B cell (primary cell): ENCODE results near the gene PTPRT. TPM values are rescaled to one million over a fixed set of nuclear protein-coding genes. Genes with fewer than 3 reads are reported as not detected.

Source experiments
- ATAC-seq: fragments of 200-7000 bp; cut with Tn5 transposase; one replicate; pipeline ENCODE4 v1.10.0; 2021; ENCODE audit warnings: low read depth, mild to moderate bottlenecking, moderate number of reproducible peaks, moderate library complexity
- CTCF ChIA-PET: fragments of 350-600 bp; sonication (Branson Sonifier 250); formaldehyde crosslinking; loops from one replicate; lab custom pipeline; 2021; ENCODE audit warnings: antibody characterized with exemption, inconsistent platforms; lab: Charles Lee
- POLR2A ChIA-PET: fragments of 350-600 bp; sonication (Branson Sonifier 250); formaldehyde crosslinking; loops from one replicate; lab custom pipeline; 2021; ENCODE audit warnings: antibody characterized with exemption; lab: Charles Lee
- DNase-seq: peaks from one replicate; pipeline ENCODE4 v3.0.0; 2013
- H2AFZ ChIP-seq: 2 replicates; pipeline ENCODE4 v1.6.1; 2012; ENCODE audit warnings: mild to moderate bottlenecking, low read depth, low read length; ENCODE audit not compliant: insufficient read depth, poor library complexity, severe bottlenecking
- H3K27ac ChIP-seq, 2 donors: 1 replicate in 1 of 2; 2 replicates in 1 of 2; pipeline ENCODE4 v1.5.1; 2012 to 2013; ENCODE audit warnings: low read length in 2 of 2, mild to moderate bottlenecking in 2 of 2, moderate library complexity in 1 of 2
- H3K27me3 ChIP-seq, 4 experiments: fragments of 200-600 bp in 1 of 4; sonication (generic) in 1 of 4; replicated peaks in 1 of 4; 1 replicate in 2 of 4; 2 replicates in 2 of 4; pipeline versions ENCODE4 v1.6.1 to v1.7.0; 2013 to 2016; ENCODE audit warnings: low read length in 3 of 4, mild to moderate bottlenecking in 2 of 4, mixed read lengths in 1 of 4, moderate library complexity in 1 of 4; ENCODE audit not compliant: insufficient read depth in 4 of 4, control insufficient read depth in 3 of 4; ENCODE audit errors: control extremely low read depth in 1 of 4
- H3K36me3 ChIP-seq, 2 experiments: replicated peaks in 1 of 2; 1 replicate in 1 of 2; 2 replicates in 1 of 2; pipeline versions ENCODE4 v1.6.1 to v1.7.1; 2013; ENCODE audit warnings: low read length in 1 of 2; ENCODE audit not compliant: insufficient read depth in 2 of 2, control insufficient read depth in 1 of 2; ENCODE audit errors: control extremely low read depth in 1 of 2, extremely low read depth in 1 of 2
- H3K4me1 ChIP-seq, 2 donors: fragments of 200-600 bp in 1 of 2; sonication (generic) in 1 of 2; 1 replicate in 1 of 2; 2 replicates in 1 of 2; pipeline versions ENCODE4 v1.5.1 to v1.6.1; 2013 to 2017; ENCODE audit warnings: low read length in 2 of 2; ENCODE audit not compliant: control insufficient read depth in 2 of 2, insufficient read depth in 2 of 2
- H3K4me2 ChIP-seq: replicated peaks from 2 replicates; pipeline ENCODE3; 2012; ENCODE audit warnings: mild to moderate bottlenecking, low read depth, low read length; ENCODE audit not compliant: poor library complexity, severe bottlenecking
- H3K4me3 ChIP-seq, 5 experiments: fragments of 200-600 bp in 1 of 5; sonication (generic) in 1 of 5; 1 replicate in 3 of 5; 2 replicates in 2 of 5; pipeline versions ENCODE4 v1.5.1 to v1.7.0; 2011 to 2016; ENCODE audit warnings: low read length in 4 of 5, mild to moderate bottlenecking in 4 of 5, low read depth in 2 of 5, control low read depth in 1 of 5, moderate library complexity in 1 of 5; ENCODE audit not compliant: insufficient read depth in 1 of 5; ENCODE audit errors: control extremely low read depth in 1 of 5, extremely low read depth in 1 of 5
- H3K79me2 ChIP-seq: fragments of 200-600 bp; sonication (generic); one replicate; pipeline ENCODE4 v1.6.0; 2016; ENCODE audit warnings: low read length; ENCODE audit not compliant: control insufficient read depth, insufficient read depth
- H3K9ac ChIP-seq: fragments of 200-600 bp; sonication (generic); 2 replicates; pipeline ENCODE4 v1.6.1; 2017; ENCODE audit warnings: mild to moderate bottlenecking, low read length, moderate library complexity
- H3K9me3 ChIP-seq, 3 donors: one replicate each; pipeline versions ENCODE4 v1.6.1 to v1.7.1; 2013; ENCODE audit warnings: low read length in 2 of 3; ENCODE audit not compliant: control insufficient read depth in 2 of 3, insufficient read depth in 1 of 3; ENCODE audit errors: control extremely low read depth in 1 of 3
- H4K20me1 ChIP-seq: 2 replicates; pipeline ENCODE4 v1.6.0; 2012; ENCODE audit warnings: mild to moderate bottlenecking, low read length; ENCODE audit not compliant: insufficient read depth, control insufficient read depth, poor library complexity, severe bottlenecking
- H3K27ac Mint-ChIP-seq: one replicate; pipeline ENCODE4 v1.8.0; 2021; ENCODE audit warnings: mixed read lengths
- H3K27me3 Mint-ChIP-seq: one replicate; pipeline ENCODE4 v1.8.0; 2021; ENCODE audit warnings: mixed read lengths
- H3K4me1 Mint-ChIP-seq: one replicate; pipeline ENCODE4 v1.8.0; 2021; ENCODE audit warnings: mixed read lengths
- H3K4me3 Mint-ChIP-seq: one replicate; pipeline ENCODE4 v1.8.0; 2021; ENCODE audit warnings: mixed read lengths
- H3K9me3 Mint-ChIP-seq: one replicate; pipeline ENCODE4 v1.8.0; 2022; ENCODE audit warnings: mixed read lengths; ENCODE audit not compliant: insufficient read depth
- CTCF ChIP-seq: fragments of 200-600 bp; IDR thresholded peaks from one replicate; pipeline ENCODE4 v1.8.0; 2022; ENCODE audit warnings: antibody characterized with exemption, mild to moderate bottlenecking
- EZH2 ChIP-seq: IDR thresholded peaks from 2 replicates; pipeline ENCODE4 v1.6.1; 2012; ENCODE audit warnings: borderline replicate concordance, low read depth, mild to moderate bottlenecking, moderate library complexity, low read length; ENCODE audit not compliant: insufficient read depth, poor library complexity, severe bottlenecking
- WGBS: methylation state at CpG from one replicate; pipeline ENCODE4 v1.1.5; 2013; ENCODE audit warnings: missing lambda C conversion rate; ENCODE audit not compliant: insufficient coverage; 5-methylcytosine and 5-hydroxymethylcytosine counted together
- intact Hi-C: fragments of 100-400 bp; cut with micrococcal nuclease; formaldehyde crosslinking; loops from one replicate; pipeline ENCODE4 v1.10.0; 2022
- polyA plus RNA-seq: library from polyadenylated mRNA; depleted of rRNA; stranded (reverse); fragments of >200 nt; gene quantifications from 2 replicates; pipeline ENCODE4 v1.2.3, GENCODE V29; 2012
- total RNA-seq, 2 donors: library from RNA; stranded (reverse); fragments of 120-200 nt in 1 of 2; gene quantifications; 1 replicate in 1 of 2; 2 replicates in 1 of 2; pipeline versions ENCODE4 v1.2.3 to v1.2.4, GENCODE V29; 2013 to 2022

The PTPRT gene
- total and polyA plus RNA-seq, 2 donors (not counting 1 experiment from before 2014, with no cell fraction given): not detected

GRCh38 chr20:42474646-42475045, 715.1 kb downstream of the PTPRT start:
- Histone ChIP-seq H2AFZ (no peak overlapping the region), H3K4me2 (no peak overlapping the region), H4K20me1 (no peaks in the 10 kb centered on the region), H3K79me2 (no peaks in the 10 kb centered on the region), H3K4me1 (no peaks in the 10 kb centered on the region), H3K4me3 (no peak overlapping the region), H3K27me3 (no peaks in the 10 kb centered on the region), H3K9me3 (peaks cover 0 to 6% (median 0%) of the 10 kb centered on the region in 3 donors), H3K36me3 (no peaks in the 10 kb centered on the region), H3K27ac (no peak overlapping the region), H3K9ac (no peak overlapping the region)
- no peaks in the 10 kb centered on the region for H3K4me1 Mint-ChIP-seq
- POLR2A ChIA-PET: no interaction called here
- WGBS: 84% methylated on average over 6 of the region's 6 CpGs
- DNase-seq: no peak
- H3K27me3 Mint-ChIP-seq: peaks cover 5% of the 10 kb centered on the region
- H3K9me3 Mint-ChIP-seq: no peaks in the 10 kb centered on the region
- intact Hi-C loops: no loop called here
- CTCF ChIA-PET: no interaction called here
- H3K4me3 Mint-ChIP-seq: no peak overlapping the region
- H3K27ac Mint-ChIP-seq: no peak overlapping the region
- TF ChIP-seq EZH2: no peak
- TF ChIP-seq CTCF: no peak
- no peak for ATAC-seq

GRCh38 chr20:42472198-42472597, 717.5 kb downstream of the PTPRT start:
- CTCF ChIA-PET: no interaction called here
- Histone ChIP-seq H3K4me2 (no peak overlapping the region), H3K9me3 (peaks cover 0 to 6% (median 0%) of the 10 kb centered on the region in 3 donors), H3K27me3 (no peaks in the 10 kb centered on the region), H4K20me1 (no peaks in the 10 kb centered on the region), H3K4me1 (no peaks in the 10 kb centered on the region), H3K36me3 (no peaks in the 10 kb centered on the region), H3K9ac (no peak overlapping the region), H2AFZ (no peak overlapping the region), H3K27ac (no peak overlapping the region), H3K79me2 (no peaks in the 10 kb centered on the region), H3K4me3 (no peak overlapping the region)
- WGBS: 87% methylated on average over 12 of the region's 19 CpGs
- DNase-seq (no peak), ATAC-seq (no peak)
- POLR2A ChIA-PET: no interaction called here
- intact Hi-C loops: no loop called here
- TF ChIP-seq EZH2 (no peak), CTCF (no peak)
- Mint-ChIP-seq H3K27ac (no peak overlapping the region), H3K27me3 (no peaks in the 10 kb centered on the region), H3K4me3 (no peak overlapping the region), H3K4me1 (no peaks in the 10 kb centered on the region), H3K9me3 (no peaks in the 10 kb centered on the region)
